ENCODE data around the gene PSEN2. TPM values are rescaled to one million over a fixed set of nuclear protein-coding genes. Genes with fewer than 3 reads are reported as not detected.
A peak's percentile ranks its signal among the peaks of the same experiment; 100 is the strongest.

Gene PSEN2
- total RNA-seq, 2 donors from 2014 or later: 16.6 to 18.1 TPM

GRCh38 chr1:226873771-226874578 lies 3.6 kb downstream of the PSEN2 start:
- DNase-seq: peak; percentile 9
- Histone ChIP-seq H3K4me3 (no peak overlapping the region), H3K27ac (no peak overlapping the region), H3K4me1 (no peaks in the 10 kb centered on the region), H3K9me3 (no peaks in the 10 kb centered on the region), H3K9ac (ENCODE audit: low read depth in 2 of 2, low read length in 2 of 2) (no peak overlapping the region), H3K36me3 (no peaks in the 10 kb centered on the region), H3K27me3 (no peaks in the 10 kb centered on the region)
- TF ChIP-seq CTCF (IDR thresholded peaks at IDR 0.05): no peak
- intact Hi-C loops (cut with DNase I): no loop called here

GRCh38 chr1:226874579-226875425 lies 4.4 kb downstream of the PSEN2 start:
- Histone ChIP-seq H3K27me3 (no peaks in the 10 kb centered on the region), H3K4me1 (no peaks in the 10 kb centered on the region), H3K4me3 (no peak overlapping the region), H3K27ac (no peak overlapping the region), H3K9ac (ENCODE audit: low read depth in 2 of 2, low read length in 2 of 2) (no peak overlapping the region), H3K36me3 (no peaks in the 10 kb centered on the region), H3K9me3 (no peaks in the 10 kb centered on the region)
- no peak for TF ChIP-seq CTCF (IDR thresholded peaks at IDR 0.05)
- intact Hi-C loops (cut with DNase I): no loop called here
- no peak for DNase-seq

- Histone ChIP-seq H3K27me3 (no peaks in the 10 kb centered on the region), H3K9ac (ENCODE audit: low read depth in 2 of 2, low read length in 2 of 2) (peak overlapping the region in 1 of 2 donors; percentile 16), H3K27ac (peak overlapping the region; percentile 17), H3K4me3 (no peak overlapping the region), H3K36me3 (no peaks in the 10 kb centered on the region), H3K9me3 (no peaks in the 10 kb centered on the region), H3K4me1 (no peaks in the 10 kb centered on the region)
- TF ChIP-seq CTCF (IDR thresholded peaks at IDR 0.05): no peak
- intact Hi-C loops (cut with DNase I): no loop called here
- peak; percentile 81 for DNase-seq
Measured at GRCh38 chr1:226875641-226876295, 5.4 kb downstream of the PSEN2 start.

- no peak for DNase-seq
- no peaks in the 10 kb centered on the region for H3K9me3 ChIP-seq
- H3K4me1 ChIP-seq: peaks cover 7% of the 10 kb centered on the region
- no peaks in the 10 kb centered on the region for H3K36me3 ChIP-seq
- no peak overlapping the region for H3K4me3 ChIP-seq
- TF ChIP-seq CTCF (IDR thresholded peaks at IDR 0.05): no peak
- H3K27me3 ChIP-seq: no peaks in the 10 kb centered on the region
- intact Hi-C loops (cut with DNase I): no loop called here
- H3K9ac ChIP-seq (ENCODE audit: low read depth in 2 of 2, low read length in 2 of 2): no peak overlapping the region
- H3K27ac ChIP-seq: no peak overlapping the region
Measured at GRCh38 chr1:226877669-226878068, 7.3 kb downstream of the PSEN2 start.
